Mesenchymal stem cell (in vitro differentiated cells and primary cell): ENCODE measurements around the gene LANCL1.

ENCODE experiments used
- DNase-seq: peaks from one replicate; pipeline ENCODE4 v3.0.0-alpha.2; 2013
- H2AFZ ChIP-seq: one replicate; pipeline ENCODE4 v1.6.1; 2013; ENCODE audit warnings: low read depth, mild to moderate bottlenecking, control low read depth, inconsistent platforms, low read length, moderate library complexity
- H2AK5ac ChIP-seq: 2 replicates; pipeline ENCODE4 v1.6.1; 2013; ENCODE audit warnings: low read length, moderate library complexity, mild to moderate bottlenecking, inconsistent platforms; ENCODE audit not compliant: severe bottlenecking
- H2BK120ac ChIP-seq: one replicate; pipeline ENCODE4 v1.6.1; 2013; ENCODE audit warnings: low read depth, mild to moderate bottlenecking, inconsistent platforms, low read length, moderate library complexity
- H2BK12ac ChIP-seq, 2 experiments: one replicate each; pipeline ENCODE4 v1.6.1; 2013; ENCODE audit warnings: inconsistent platforms in 2 of 2, low read length in 2 of 2, mild to moderate bottlenecking in 2 of 2, moderate library complexity in 2 of 2, control low read depth in 1 of 2
- H2BK15ac ChIP-seq: one replicate; pipeline ENCODE4 v1.6.1; 2013; ENCODE audit warnings: mild to moderate bottlenecking, low read depth, inconsistent platforms; ENCODE audit not compliant: poor library complexity, severe bottlenecking
- H2BK5ac ChIP-seq: 2 replicates; pipeline ENCODE4 v1.6.1; 2013; ENCODE audit warnings: low read depth, mild to moderate bottlenecking, low read length, control low read depth, inconsistent platforms; ENCODE audit not compliant: poor library complexity, severe bottlenecking
- H3K14ac ChIP-seq, 2 experiments: one replicate each; pipeline ENCODE4 v1.6.1; 2013; ENCODE audit warnings: inconsistent platforms in 2 of 2, low read length in 2 of 2, control low read depth in 1 of 2, mild to moderate bottlenecking in 1 of 2, moderate library complexity in 1 of 2
- H3K18ac ChIP-seq, 2 experiments: one replicate each; pipeline ENCODE4 v1.6.1; 2013; ENCODE audit warnings: inconsistent platforms in 2 of 2, low read length in 2 of 2, control low read depth in 1 of 2, low read depth in 1 of 2, mild to moderate bottlenecking in 1 of 2
- H3K23ac ChIP-seq, 2 experiments: one replicate each; pipeline ENCODE4 v1.6.1; 2013; ENCODE audit warnings: inconsistent platforms in 2 of 2, low read length in 2 of 2, mild to moderate bottlenecking in 2 of 2, moderate library complexity in 2 of 2, control low read depth in 1 of 2
- H3K27ac ChIP-seq: 2 replicates; pipeline ENCODE4 v1.5.1; 2013; ENCODE audit warnings: mild to moderate bottlenecking, moderate library complexity, low read length, control low read depth, inconsistent platforms; ENCODE audit not compliant: poor library complexity, severe bottlenecking
- H3K27me3 ChIP-seq, 2 experiments: 2 replicates each; pipeline versions ENCODE4 v1.6.1 to v1.7.0; 2013; ENCODE audit warnings: low read length in 2 of 2, mild to moderate bottlenecking in 2 of 2, moderate library complexity in 2 of 2, control low read depth in 1 of 2, inconsistent platforms in 1 of 2; ENCODE audit not compliant: control insufficient read depth in 1 of 2, insufficient read depth in 1 of 2
- H3K36me3 ChIP-seq, 2 experiments: 2 replicates each; pipeline versions ENCODE4 v1.6.1 to v1.7.0; 2013; ENCODE audit warnings: low read length in 2 of 2, control low read depth in 1 of 2, inconsistent platforms in 1 of 2, low read depth in 1 of 2, mild to moderate bottlenecking in 1 of 2; ENCODE audit not compliant: insufficient read depth in 2 of 2, control insufficient read depth in 1 of 2
- H3K4ac ChIP-seq, 2 experiments: one replicate each; pipeline ENCODE4 v1.6.1; 2013; ENCODE audit warnings: inconsistent platforms in 2 of 2, low read length in 2 of 2, mild to moderate bottlenecking in 2 of 2, moderate library complexity in 2 of 2, control low read depth in 1 of 2, low read depth in 1 of 2
- H3K4me1 ChIP-seq: 2 replicates; pipeline ENCODE4 v1.6.1; 2013; ENCODE audit warnings: low read depth, low read length, control low read depth; ENCODE audit not compliant: control insufficient read depth, insufficient read depth
- H3K4me2 ChIP-seq: 2 replicates; pipeline ENCODE4 v1.6.1; 2013; ENCODE audit warnings: low read length, mild to moderate bottlenecking, inconsistent platforms; ENCODE audit not compliant: poor library complexity, severe bottlenecking
- H3K4me3 ChIP-seq, 2 experiments: 2 replicates each; pipeline versions ENCODE4 v1.5.1 to v1.7.0; 2013; ENCODE audit warnings: low read length in 2 of 2, mild to moderate bottlenecking in 2 of 2, control low read depth in 1 of 2, low read depth in 1 of 2; ENCODE audit not compliant: insufficient read depth in 1 of 2
- H3K79me1 ChIP-seq: replicated peaks from 2 replicates; pipeline ENCODE4 v1.6.1; 2013; ENCODE audit warnings: mild to moderate bottlenecking, control low read depth, low read length, inconsistent platforms; ENCODE audit not compliant: poor library complexity, severe bottlenecking
- H3K9ac ChIP-seq: 2 replicates; pipeline ENCODE4 v1.7.0; 2013; ENCODE audit warnings: mild to moderate bottlenecking, low read length, moderate library complexity
- H3K9me3 ChIP-seq: 2 replicates; pipeline ENCODE4 v1.7.0; 2013; ENCODE audit warnings: mild to moderate bottlenecking, low read length; ENCODE audit not compliant: control insufficient read depth
- H4K8ac ChIP-seq: one replicate; pipeline ENCODE4 v1.6.1; 2013; ENCODE audit warnings: inconsistent platforms, mild to moderate bottlenecking, low read length, moderate library complexity
- H4K91ac ChIP-seq: one replicate; pipeline ENCODE4 v1.6.1; 2013; ENCODE audit warnings: mild to moderate bottlenecking, low read length, inconsistent platforms
- WGBS: methylation state at CpG from one replicate; pipeline ENCODE4 v1.1.7; 2013; ENCODE audit warnings: mixed read lengths; 5-methylcytosine and 5-hydroxymethylcytosine counted together

LANCL1 gene

DNA sequence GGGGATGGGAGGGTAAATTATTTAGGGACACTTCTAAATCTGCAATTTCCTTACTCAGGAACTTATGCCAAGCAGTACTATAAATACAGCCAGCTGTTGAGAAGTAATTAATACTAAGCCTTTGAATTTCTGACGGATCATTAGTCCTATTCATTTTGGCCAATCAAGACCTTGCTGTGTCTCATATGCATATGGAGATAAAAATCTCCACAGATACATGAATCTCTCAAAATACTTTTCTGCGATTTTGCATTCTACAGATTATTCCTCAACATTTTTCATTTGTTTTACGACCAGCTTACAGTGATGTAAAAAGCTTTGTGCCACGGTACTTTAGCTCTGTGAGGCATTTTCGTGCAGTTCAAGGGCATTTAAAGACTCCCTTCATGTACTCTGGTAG, 16.7 kb downstream of the LANCL1 start:
- 87% methylated on average over 5 of the region's 5 CpGs for WGBS
- H2BK120ac ChIP-seq: no peak overlapping the region
- no peak for DNase-seq
- H3K27me3 ChIP-seq: no peaks in the 10 kb centered on the region
- no peak overlapping the region for H3K23ac ChIP-seq
- H3K27ac ChIP-seq: no peak overlapping the region
- no peak overlapping the region for H2BK15ac ChIP-seq
- H4K91ac ChIP-seq: no peak overlapping the region
- peaks cover 22% of the 10 kb centered on the region for H3K79me1 ChIP-seq
- H3K4ac ChIP-seq: no peak overlapping the region
- no peak overlapping the region for H2BK5ac ChIP-seq
- no peak overlapping the region for H2BK12ac ChIP-seq
- H3K4me1 ChIP-seq: no peaks in the 10 kb centered on the region
- no peak overlapping the region for H3K14ac ChIP-seq
- no peak overlapping the region for H2AFZ ChIP-seq
- no peaks in the 10 kb centered on the region for H3K9me3 ChIP-seq
- H4K8ac ChIP-seq: no peak overlapping the region
- no peak overlapping the region for H3K9ac ChIP-seq
- H3K4me3 ChIP-seq: no peak overlapping the region
- H3K18ac ChIP-seq: no peak overlapping the region
- no peak overlapping the region for H2AK5ac ChIP-seq
- H3K36me3 ChIP-seq: peaks cover 2 to 58% of the 10 kb centered on the region in 2 experiments
- no peak overlapping the region for H3K4me2 ChIP-seq

- 100% methylated on average over 3 of the region's 3 CpGs for WGBS
- Histone ChIP-seq H4K8ac (no peak overlapping the region), H3K4me3 (no peak overlapping the region), H3K27ac (no peak overlapping the region), H3K14ac (no peak overlapping the region), H3K9me3 (no peaks in the 10 kb centered on the region), H2BK12ac (no peak overlapping the region), H3K36me3 (peaks cover 2 to 62% of the 10 kb centered on the region in 2 experiments), H3K18ac (no peak overlapping the region), H3K4me2 (no peak overlapping the region), H2BK15ac (no peak overlapping the region), H2BK5ac (no peak overlapping the region), H3K9ac (no peak overlapping the region), H3K4ac (no peak overlapping the region), H3K79me1 (peaks cover 22% of the 10 kb centered on the region), H3K4me1 (no peaks in the 10 kb centered on the region), H2BK120ac (no peak overlapping the region), H3K27me3 (no peaks in the 10 kb centered on the region), H2AK5ac (no peak overlapping the region), H4K91ac (no peak overlapping the region), H2AFZ (no peak overlapping the region), H3K23ac (no peak overlapping the region)
- DNase-seq: no peak
These were observed 17.2 kb downstream of the LANCL1 start for GRCh38 chr2:210459407-210459806.

DNA sequence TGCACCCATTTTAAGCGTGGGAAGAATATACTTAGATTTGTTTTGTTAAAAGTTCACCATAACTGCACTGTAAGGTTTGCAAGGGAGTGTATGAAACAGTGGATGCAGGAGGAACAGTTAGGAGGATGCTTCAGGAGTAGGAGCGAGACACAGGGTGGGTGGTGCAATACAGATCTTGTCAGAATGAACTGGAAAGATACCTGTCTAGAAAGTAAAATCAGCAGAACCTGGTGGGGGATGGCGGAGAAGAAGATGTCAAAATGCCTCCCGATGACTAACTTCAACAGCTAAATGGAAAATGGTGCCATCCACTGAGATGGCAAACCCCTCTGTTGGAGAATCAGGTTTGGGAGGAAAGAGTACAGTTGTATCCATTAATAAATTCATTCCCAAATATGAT, 18.2 kb downstream of the LANCL1 start:
- no peak overlapping the region for H2BK120ac ChIP-seq
- no peak overlapping the region for H3K4ac ChIP-seq
- H2BK12ac ChIP-seq: no peak overlapping the region
- DNase-seq: no peak
- H4K8ac ChIP-seq: no peak overlapping the region
- H2AK5ac ChIP-seq: no peak overlapping the region
- H2BK15ac ChIP-seq: no peak overlapping the region
- H3K4me3 ChIP-seq: no peak overlapping the region
- WGBS: 99% methylated on average over 4 of the region's 4 CpGs
- no peak overlapping the region for H3K4me2 ChIP-seq
- H3K36me3 ChIP-seq: peaks cover 2 to 64% of the 10 kb centered on the region in 2 experiments
- H3K79me1 ChIP-seq: peaks cover 22% of the 10 kb centered on the region
- H3K27me3 ChIP-seq: no peaks in the 10 kb centered on the region
- H3K9ac ChIP-seq: no peak overlapping the region
- no peak overlapping the region for H3K27ac ChIP-seq
- H3K14ac ChIP-seq: no peak overlapping the region
- H3K18ac ChIP-seq: no peak overlapping the region
- no peak overlapping the region for H3K23ac ChIP-seq
- no peak overlapping the region for H2AFZ ChIP-seq
- no peak overlapping the region for H2BK5ac ChIP-seq
- no peak overlapping the region for H4K91ac ChIP-seq
- H3K4me1 ChIP-seq: no peaks in the 10 kb centered on the region
- H3K9me3 ChIP-seq: no peaks in the 10 kb centered on the region

DNA sequence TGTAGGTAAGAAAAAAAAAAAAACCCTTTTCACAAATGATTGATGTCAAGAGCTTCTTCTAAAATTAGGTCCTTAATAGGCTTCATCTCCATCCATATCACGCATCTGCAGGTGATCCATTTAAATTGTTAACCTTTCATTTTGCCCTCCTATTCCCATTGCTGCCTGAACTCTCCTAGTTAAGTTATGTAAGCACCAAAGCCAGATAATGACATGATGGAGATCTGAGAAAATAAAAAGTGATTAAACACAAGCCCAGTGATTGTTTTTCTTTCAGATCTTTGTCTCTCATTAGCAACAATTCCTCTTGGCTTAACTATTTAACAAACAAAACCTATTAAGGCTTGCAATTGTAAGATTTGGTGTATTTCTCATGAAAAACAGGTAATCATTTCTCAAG, 20.0 kb downstream of the LANCL1 start:
- Histone ChIP-seq H3K23ac (no peak overlapping the region), H2BK15ac (no peak overlapping the region), H3K18ac (no peak overlapping the region), H2AFZ (no peak overlapping the region), H3K36me3 (peaks cover 2 to 71% of the 10 kb centered on the region in 2 experiments), H3K79me1 (peaks cover 20% of the 10 kb centered on the region), H4K91ac (no peak overlapping the region), H3K14ac (no peak overlapping the region), H2BK120ac (no peak overlapping the region), H3K9me3 (no peaks in the 10 kb centered on the region), H2AK5ac (no peak overlapping the region), H3K4me2 (no peak overlapping the region), H3K4ac (no peak overlapping the region), H3K27me3 (no peaks in the 10 kb centered on the region), H3K4me1 (no peaks in the 10 kb centered on the region), H3K27ac (no peak overlapping the region), H3K9ac (no peak overlapping the region), H4K8ac (no peak overlapping the region), H2BK5ac (no peak overlapping the region), H3K4me3 (no peak overlapping the region), H2BK12ac (no peak overlapping the region)
- 100% methylated on average over 1 of the region's 1 CpG for WGBS
- DNase-seq: no peak
